MM.1S (cell line): Measurements from ENCODE around the gene TARS3.

Experiments
- DNase-seq: peaks from one replicate; pipeline ENCODE4 v3.0.0-alpha.2; 2015
- H2AFZ ChIP-seq: fragments of 300-600 bp; sonication (generic); 2 replicates; pipeline ENCODE4 v1.6.0; 2016; ENCODE audit warnings: antibody characterized with exemption, low read length
- H3F3A ChIP-seq: fragments of 300-600 bp; sonication (generic); 2 replicates; pipeline ENCODE4 v1.6.1; 2016; ENCODE audit warnings: mild to moderate bottlenecking, antibody characterized with exemption, low read length, moderate library complexity, mixed read lengths; ENCODE audit not compliant: insufficient read depth
- H3K27ac ChIP-seq: fragments of 300-600 bp; sonication (generic); 2 replicates; pipeline ENCODE4 v1.5.1; 2016; ENCODE audit warnings: mild to moderate bottlenecking, low read length
- H3K27me3 ChIP-seq: fragments of 300-600 bp; sonication (generic); replicated peaks from 2 replicates; pipeline ENCODE4 v1.6.0; 2016; ENCODE audit warnings: low read length; ENCODE audit not compliant: insufficient read depth
- H3K36me3 ChIP-seq: fragments of 300-600 bp; sonication (generic); replicated peaks from 2 replicates; pipeline ENCODE4 v1.6.1; 2016; ENCODE audit warnings: mild to moderate bottlenecking, low read length, mixed read lengths; ENCODE audit not compliant: insufficient read depth
- H3K4me1 ChIP-seq: fragments of 300-600 bp; sonication (generic); 2 replicates; pipeline ENCODE4 v1.6.1; 2016; ENCODE audit warnings: low read length, mixed read lengths
- H3K4me2 ChIP-seq: fragments of 300-600 bp; sonication (generic); 2 replicates; pipeline ENCODE4 v1.6.0; 2016; ENCODE audit warnings: low read depth, low read length
- H3K4me3 ChIP-seq: fragments of 300-600 bp; sonication (generic); 2 replicates; pipeline ENCODE4 v1.5.1; 2016; ENCODE audit warnings: low read length, mixed read lengths
- H3K79me2 ChIP-seq: fragments of 300-600 bp; sonication (generic); 2 replicates; pipeline ENCODE4 v1.6.1; 2016; ENCODE audit warnings: mixed run types, low read length, mixed read lengths
- H3K9ac ChIP-seq: fragments of 300-600 bp; sonication (generic); 2 replicates; pipeline ENCODE4 v1.6.1; 2016; ENCODE audit warnings: low read length, mixed read lengths
- H3K9me2 ChIP-seq: fragments of 300-600 bp; sonication (generic); replicated peaks from 2 replicates; pipeline ENCODE4 v1.6.1; 2016; ENCODE audit warnings: mild to moderate bottlenecking, low read length, mixed read lengths; ENCODE audit not compliant: insufficient read depth
- H3K9me3 ChIP-seq: fragments of 300-600 bp; sonication (generic); replicated peaks from 2 replicates; pipeline ENCODE4 v1.6.1; 2016; ENCODE audit warnings: mild to moderate bottlenecking, low read length, mixed read lengths; ENCODE audit not compliant: insufficient read depth
- H4K20me1 ChIP-seq: fragments of 300-600 bp; sonication (generic); 2 replicates; pipeline ENCODE4 v1.6.1; 2016; ENCODE audit warnings: mild to moderate bottlenecking, low read length, moderate library complexity, mixed read lengths; ENCODE audit not compliant: insufficient read depth
- EZH2 ChIP-seq: fragments of 300-600 bp; sonication (generic); optimal IDR thresholded peaks from 2 replicates; pipeline ENCODE3; 2017; ENCODE audit warnings: low read depth, mild to moderate bottlenecking, antibody characterized with exemption, low read length, mixed read lengths
- EZH2phosphoT487 ChIP-seq: fragments of 300-600 bp; sonication (generic); IDR thresholded peaks from 2 replicates; pipeline ENCODE4 v1.6.1; 2018; ENCODE audit warnings: antibody characterized with exemption, low read length
- TF ChIP-seq, protein P1 (sequence below): fragments of 300-600 bp; sonication (generic); IDR thresholded peaks from 2 replicates; pipeline ENCODE4 v1.5.1; 2016; ENCODE audit warnings: antibody characterized with exemption, low read length, mixed read lengths

TARS3 gene

DNA sequence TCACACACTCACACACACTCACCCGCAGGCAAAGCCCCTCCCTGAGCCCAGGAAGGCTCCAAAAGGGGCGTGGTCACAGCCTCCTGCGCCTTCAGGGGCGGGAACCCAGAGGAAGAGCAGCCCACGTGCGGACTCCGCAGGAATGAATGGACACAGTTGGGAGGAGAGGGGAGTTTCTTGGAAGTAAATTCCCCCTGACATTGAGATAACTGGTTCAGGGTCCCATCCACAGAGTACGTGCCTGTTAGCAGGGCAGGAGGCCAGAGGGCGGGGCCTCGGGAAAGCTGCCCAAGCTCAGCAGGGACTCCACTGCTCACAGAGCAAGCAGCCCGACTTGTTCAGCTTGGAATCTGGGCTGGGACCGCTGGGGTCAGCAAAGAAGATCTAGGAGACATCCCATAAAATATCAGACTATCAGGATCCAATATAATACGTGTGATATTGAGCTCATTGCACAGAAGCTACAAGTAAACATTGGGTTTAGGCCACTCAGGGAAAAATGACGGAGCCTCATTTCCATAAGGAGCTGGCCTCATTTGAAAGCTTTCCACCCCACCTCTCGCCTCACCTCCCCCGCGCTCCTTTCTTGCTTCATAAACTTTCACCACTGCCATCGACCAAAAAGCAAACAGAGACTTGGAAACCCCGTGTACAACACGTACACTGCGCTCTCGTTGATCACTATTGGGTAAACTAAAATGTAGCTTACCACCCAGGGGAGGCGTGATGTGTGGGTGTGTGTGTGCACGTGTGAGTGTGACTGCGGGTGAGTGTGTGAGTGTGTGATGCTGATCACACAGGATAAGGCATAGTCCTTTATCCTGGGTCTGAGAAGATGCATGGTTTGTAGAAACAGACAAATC lies 108.1 kb downstream of the TARS3 start:
- no peak overlapping the region for H3K9ac ChIP-seq
- no peak overlapping the region for H2AFZ ChIP-seq
- no peak overlapping the region for H3K27ac ChIP-seq
- no peaks in the 10 kb centered on the region for H3K27me3 ChIP-seq
- H3K79me2 ChIP-seq = 0 out of 2 replicates have a peak, but pooled peaks cover 5% of the 10 kb centered on the region
- no peaks in the 10 kb centered on the region for H3K36me3 ChIP-seq
- no peaks in the 10 kb centered on the region for H4K20me1 ChIP-seq
- TF ChIP-seq, protein P1, sequence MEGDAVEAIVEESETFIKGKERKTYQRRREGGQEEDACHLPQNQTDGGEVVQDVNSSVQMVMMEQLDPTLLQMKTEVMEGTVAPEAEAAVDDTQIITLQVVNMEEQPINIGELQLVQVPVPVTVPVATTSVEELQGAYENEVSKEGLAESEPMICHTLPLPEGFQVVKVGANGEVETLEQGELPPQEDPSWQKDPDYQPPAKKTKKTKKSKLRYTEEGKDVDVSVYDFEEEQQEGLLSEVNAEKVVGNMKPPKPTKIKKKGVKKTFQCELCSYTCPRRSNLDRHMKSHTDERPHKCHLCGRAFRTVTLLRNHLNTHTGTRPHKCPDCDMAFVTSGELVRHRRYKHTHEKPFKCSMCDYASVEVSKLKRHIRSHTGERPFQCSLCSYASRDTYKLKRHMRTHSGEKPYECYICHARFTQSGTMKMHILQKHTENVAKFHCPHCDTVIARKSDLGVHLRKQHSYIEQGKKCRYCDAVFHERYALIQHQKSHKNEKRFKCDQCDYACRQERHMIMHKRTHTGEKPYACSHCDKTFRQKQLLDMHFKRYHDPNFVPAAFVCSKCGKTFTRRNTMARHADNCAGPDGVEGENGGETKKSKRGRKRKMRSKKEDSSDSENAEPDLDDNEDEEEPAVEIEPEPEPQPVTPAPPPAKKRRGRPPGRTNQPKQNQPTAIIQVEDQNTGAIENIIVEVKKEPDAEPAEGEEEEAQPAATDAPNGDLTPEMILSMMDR = no peak
- no peak for TF ChIP-seq EZH2phosphoT487
- TF ChIP-seq EZH2 = no peak
- peaks cover 10% of the 10 kb centered on the region; the same call in 1 of the 2 replicates for H3F3A ChIP-seq
- H3K9me2 ChIP-seq = no peaks in the 10 kb centered on the region
- peaks cover 24% of the 10 kb centered on the region for H3K4me1 ChIP-seq
- H3K4me2 ChIP-seq = no peak overlapping the region
- no peak for DNase-seq
- H3K9me3 ChIP-seq = no peaks in the 10 kb centered on the region
- no peak overlapping the region for H3K4me3 ChIP-seq

DNA sequence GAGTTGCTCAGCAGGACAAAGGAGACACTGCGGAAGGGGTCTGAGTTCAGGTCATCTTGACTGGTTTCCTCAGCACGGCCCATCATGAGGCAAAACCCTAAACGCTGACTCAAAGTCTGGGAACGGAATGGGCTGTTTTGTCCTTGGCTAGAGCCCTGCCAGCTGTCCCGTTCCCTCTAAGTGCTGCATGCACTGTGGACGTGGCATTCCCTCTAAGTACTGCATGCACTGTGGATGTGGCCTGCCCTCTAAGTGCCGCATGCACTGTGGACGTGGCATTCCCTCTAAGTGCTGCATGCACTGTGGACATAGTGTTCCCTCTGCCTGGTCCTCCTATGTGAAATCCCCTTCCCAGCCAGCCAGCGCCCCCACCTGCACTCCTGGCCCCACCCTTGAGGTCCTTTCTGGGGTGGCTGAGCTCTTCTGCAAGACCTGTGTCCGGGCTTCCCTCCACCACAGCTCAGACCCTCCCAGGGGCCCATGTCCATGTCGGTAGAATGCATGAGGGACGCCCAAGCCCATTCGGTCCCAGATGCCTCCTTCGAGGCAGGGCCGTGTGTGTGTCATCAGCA lies 108.8 kb downstream of the TARS3 start:
- TF ChIP-seq, protein P1 = no peak
- no peak for TF ChIP-seq EZH2phosphoT487
- no peak for TF ChIP-seq EZH2
- Histone ChIP-seq H3K4me2 (no peak overlapping the region), H3F3A (peaks cover 4% of the 10 kb centered on the region; the same call in 1 of the 2 replicates), H3K9me2 (no peaks in the 10 kb centered on the region), H3K4me3 (no peak overlapping the region), H3K79me2 (0 out of 2 replicates have a peak, but pooled peaks cover 5% of the 10 kb centered on the region), H2AFZ (no peak overlapping the region), H3K9me3 (no peaks in the 10 kb centered on the region), H3K36me3 (no peaks in the 10 kb centered on the region), H4K20me1 (no peaks in the 10 kb centered on the region), H3K27ac (no peak overlapping the region), H3K27me3 (no peaks in the 10 kb centered on the region), H3K9ac (no peak overlapping the region), H3K4me1 (peaks cover 18% of the 10 kb centered on the region)
- DNase-seq = no peak

DNA sequence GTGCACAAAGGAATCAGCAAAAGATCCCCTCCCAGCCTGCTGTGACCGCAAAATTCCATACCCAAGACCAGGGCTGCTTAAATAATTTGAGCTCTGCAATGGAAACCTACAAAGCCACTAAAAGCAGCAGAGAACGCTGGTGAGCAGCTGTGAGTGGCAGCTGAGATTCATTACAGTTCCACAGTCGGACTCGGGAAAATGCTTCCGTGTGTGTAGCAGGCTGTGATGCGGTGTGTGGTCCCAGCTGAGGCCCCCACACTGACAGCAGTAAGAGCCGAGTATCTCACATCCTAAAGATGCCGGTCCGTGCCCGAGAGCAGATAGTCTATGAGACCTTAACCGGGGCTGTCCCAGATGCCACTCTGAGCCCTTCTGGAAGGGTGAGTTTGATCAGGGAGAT lies 109.5 kb downstream of the TARS3 start:
- TF ChIP-seq EZH2 (no peak), EZH2phosphoT487 (no peak)
- TF ChIP-seq, protein P1 = no peak
- no peak for DNase-seq
- no peaks in the 10 kb centered on the region for H3K27me3 ChIP-seq
- no peaks in the 10 kb centered on the region for H4K20me1 ChIP-seq
- no peak overlapping the region for H3K4me2 ChIP-seq
- H3K4me3 ChIP-seq = no peak overlapping the region
- no peak overlapping the region for H3K27ac ChIP-seq
- H3K36me3 ChIP-seq = no peaks in the 10 kb centered on the region
- H3F3A ChIP-seq = no peaks in the 10 kb centered on the region
- no peak overlapping the region for H3K9ac ChIP-seq
- H3K9me2 ChIP-seq = no peaks in the 10 kb centered on the region
- H3K4me1 ChIP-seq = peaks cover 11% of the 10 kb centered on the region
- no peaks in the 10 kb centered on the region for H3K9me3 ChIP-seq
- H3K79me2 ChIP-seq = no peaks in the 10 kb centered on the region
- H2AFZ ChIP-seq = no peak overlapping the region
